MM.1S (cell line): ENCODE data around the gene WDFY3.

Source experiments
- EZH2 ChIP-seq: fragments of 300-600 bp; sonication (generic); optimal IDR thresholded peaks from 2 replicates; pipeline ENCODE3; 2017; ENCODE audit warnings: low read depth, mild to moderate bottlenecking, antibody characterized with exemption, low read length, mixed read lengths
- EZH2phosphoT487 ChIP-seq: fragments of 300-600 bp; sonication (generic); IDR thresholded peaks from 2 replicates; pipeline ENCODE4 v1.6.1; 2018; ENCODE audit warnings: antibody characterized with exemption, low read length
- TF ChIP-seq, protein P1 (sequence below): fragments of 300-600 bp; sonication (generic); IDR thresholded peaks from 2 replicates; pipeline ENCODE4 v1.5.1; 2016; ENCODE audit warnings: antibody characterized with exemption, low read length, mixed read lengths

DNA sequence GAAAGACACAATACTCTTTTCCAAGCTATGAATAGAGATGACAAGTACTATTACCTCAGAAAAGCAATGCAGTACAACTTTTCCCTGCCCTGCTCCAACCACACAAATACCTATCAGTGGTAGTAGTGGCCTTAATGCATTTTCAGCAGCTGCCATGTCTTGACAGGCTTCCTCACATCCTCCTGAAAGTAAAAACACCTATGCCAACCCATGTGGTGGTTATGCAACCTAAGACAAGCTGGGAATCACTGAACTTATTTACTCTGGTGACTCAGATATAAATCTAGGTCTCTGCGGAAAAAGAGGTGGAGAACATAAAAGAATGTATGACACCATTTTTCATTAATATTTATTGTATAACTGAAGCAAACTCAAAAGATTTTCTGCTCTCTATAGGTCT is 14.5 kb downstream of the WDFY3 start:
- TF ChIP-seq, protein P1, sequence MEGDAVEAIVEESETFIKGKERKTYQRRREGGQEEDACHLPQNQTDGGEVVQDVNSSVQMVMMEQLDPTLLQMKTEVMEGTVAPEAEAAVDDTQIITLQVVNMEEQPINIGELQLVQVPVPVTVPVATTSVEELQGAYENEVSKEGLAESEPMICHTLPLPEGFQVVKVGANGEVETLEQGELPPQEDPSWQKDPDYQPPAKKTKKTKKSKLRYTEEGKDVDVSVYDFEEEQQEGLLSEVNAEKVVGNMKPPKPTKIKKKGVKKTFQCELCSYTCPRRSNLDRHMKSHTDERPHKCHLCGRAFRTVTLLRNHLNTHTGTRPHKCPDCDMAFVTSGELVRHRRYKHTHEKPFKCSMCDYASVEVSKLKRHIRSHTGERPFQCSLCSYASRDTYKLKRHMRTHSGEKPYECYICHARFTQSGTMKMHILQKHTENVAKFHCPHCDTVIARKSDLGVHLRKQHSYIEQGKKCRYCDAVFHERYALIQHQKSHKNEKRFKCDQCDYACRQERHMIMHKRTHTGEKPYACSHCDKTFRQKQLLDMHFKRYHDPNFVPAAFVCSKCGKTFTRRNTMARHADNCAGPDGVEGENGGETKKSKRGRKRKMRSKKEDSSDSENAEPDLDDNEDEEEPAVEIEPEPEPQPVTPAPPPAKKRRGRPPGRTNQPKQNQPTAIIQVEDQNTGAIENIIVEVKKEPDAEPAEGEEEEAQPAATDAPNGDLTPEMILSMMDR = no peak
- TF ChIP-seq EZH2 (no peak), EZH2phosphoT487 (no peak)
